ENCODE results near the gene ZNF836. TPM values are rescaled to one million over a fixed set of nuclear protein-coding genes. Genes with fewer than 3 reads are reported as not detected.
"Not testable (repeated sequence)": the region's sequence is repeated elsewhere in the genome, so short reads cannot be mapped to it uniquely, and the experiment has no call there.

The ZNF836 gene
- total RNA-seq, 4 donors from 2014 or later = 7.0 to 11.9 (median 9.2) TPM

- Histone ChIP-seq H3K27ac (no peak overlapping the region), H3K4me1 (no peaks in the 10 kb centered on the region), H3K9me3 (no peaks in the 10 kb centered on the region), H3K36me3 (peaks cover 0 to 98% (median 5%) of the 10 kb centered on the region in 3 donors), H3K27me3 (no peaks in the 10 kb centered on the region), H3K4me3 (no peak overlapping the region)
- TF ChIP-seq POLR2A (IDR thresholded peaks at IDR 0.05) = no peak
- TF ChIP-seq, protein P1, sequence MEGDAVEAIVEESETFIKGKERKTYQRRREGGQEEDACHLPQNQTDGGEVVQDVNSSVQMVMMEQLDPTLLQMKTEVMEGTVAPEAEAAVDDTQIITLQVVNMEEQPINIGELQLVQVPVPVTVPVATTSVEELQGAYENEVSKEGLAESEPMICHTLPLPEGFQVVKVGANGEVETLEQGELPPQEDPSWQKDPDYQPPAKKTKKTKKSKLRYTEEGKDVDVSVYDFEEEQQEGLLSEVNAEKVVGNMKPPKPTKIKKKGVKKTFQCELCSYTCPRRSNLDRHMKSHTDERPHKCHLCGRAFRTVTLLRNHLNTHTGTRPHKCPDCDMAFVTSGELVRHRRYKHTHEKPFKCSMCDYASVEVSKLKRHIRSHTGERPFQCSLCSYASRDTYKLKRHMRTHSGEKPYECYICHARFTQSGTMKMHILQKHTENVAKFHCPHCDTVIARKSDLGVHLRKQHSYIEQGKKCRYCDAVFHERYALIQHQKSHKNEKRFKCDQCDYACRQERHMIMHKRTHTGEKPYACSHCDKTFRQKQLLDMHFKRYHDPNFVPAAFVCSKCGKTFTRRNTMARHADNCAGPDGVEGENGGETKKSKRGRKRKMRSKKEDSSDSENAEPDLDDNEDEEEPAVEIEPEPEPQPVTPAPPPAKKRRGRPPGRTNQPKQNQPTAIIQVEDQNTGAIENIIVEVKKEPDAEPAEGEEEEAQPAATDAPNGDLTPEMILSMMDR (IDR thresholded peaks at IDR 0.05) = no peak
- DNase-seq = no peak
Observed at GRCh38 chr19:52214241-52214640, 42.8 kb upstream of the ZNF836 start.

DNA sequence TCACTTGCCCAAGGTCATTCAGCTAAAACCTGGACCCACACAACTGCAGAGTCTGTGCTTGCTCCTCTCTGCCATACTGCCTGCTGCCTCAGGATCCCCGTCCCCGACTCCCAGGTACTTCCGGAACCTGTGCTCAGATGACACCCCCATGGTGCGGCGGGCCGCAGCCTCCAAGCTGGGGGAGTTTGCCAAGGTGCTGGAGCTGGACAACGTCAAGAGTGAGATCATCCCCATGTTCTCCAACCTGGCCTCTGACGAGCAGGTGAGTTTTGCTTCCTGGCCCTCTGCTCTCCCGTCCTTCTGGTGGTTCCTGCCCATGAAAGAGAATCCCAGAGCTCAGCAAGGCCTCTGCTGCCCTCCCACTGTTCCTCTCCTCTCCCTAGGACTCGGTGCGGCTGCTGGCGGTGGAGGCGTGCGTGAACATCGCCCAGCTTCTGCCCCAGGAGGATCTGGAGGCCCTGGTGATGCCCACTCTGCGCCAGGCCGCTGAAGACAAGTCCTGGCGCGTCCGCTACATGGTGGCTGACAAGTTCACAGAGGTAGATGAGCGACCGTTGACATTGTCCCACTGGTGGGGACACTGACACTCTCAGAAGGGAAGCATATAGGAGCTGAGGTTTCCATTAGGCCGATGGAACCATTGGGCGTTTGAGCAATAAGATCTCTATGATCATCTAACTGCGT, 41.3 kb upstream of the ZNF836 start:
- no peak for DNase-seq
- TF ChIP-seq, protein P1 (IDR thresholded peaks at IDR 0.05) = no peak
- no peak for TF ChIP-seq POLR2A (IDR thresholded peaks at IDR 0.05)
- Histone ChIP-seq H3K4me1 (no peaks in the 10 kb centered on the region), H3K27ac (no peak overlapping the region), H3K4me3 (no peak overlapping the region), H3K36me3 (peaks cover 0 to 97% (median 5%) of the 10 kb centered on the region in 3 donors), H3K27me3 (no peaks in the 10 kb centered on the region), H3K9me3 (no peaks in the 10 kb centered on the region)

GRCh38 chr19:52211926-52212571, 40.6 kb upstream of the ZNF836 start:
- H3K4me1 ChIP-seq = no peaks in the 10 kb centered on the region
- H3K4me3 ChIP-seq = no peak overlapping the region
- no peak overlapping the region for H3K27ac ChIP-seq
- TF ChIP-seq, protein P1 (IDR thresholded peaks at IDR 0.05) = no peak
- no peak for TF ChIP-seq POLR2A (IDR thresholded peaks at IDR 0.05)
- H3K36me3 ChIP-seq = peaks cover 0 to 97% (median 5%) of the 10 kb centered on the region in 3 donors
- no peak for DNase-seq
- H3K27me3 ChIP-seq = no peaks in the 10 kb centered on the region
- H3K9me3 ChIP-seq = no peaks in the 10 kb centered on the region

- Histone ChIP-seq H3K36me3 (peaks cover 0 to 97% (median 0%) of the 10 kb centered on the region in 3 donors), H3K4me3 (no peak overlapping the region), H3K27me3 (no peaks in the 10 kb centered on the region), H3K27ac (no peak overlapping the region), H3K4me1 (no peaks in the 10 kb centered on the region), H3K9me3 (no peaks in the 10 kb centered on the region)
- TF ChIP-seq, protein P1 (IDR thresholded peaks at IDR 0.05) = no peak
- TF ChIP-seq POLR2A (IDR thresholded peaks at IDR 0.05) = no peak
- no peak for DNase-seq
Observed at GRCh38 chr19:52211203-52211602, 39.8 kb upstream of the ZNF836 start.

GRCh38 chr19:52206481-52206880, 35.1 kb upstream of the ZNF836 start:
- Histone ChIP-seq H3K9me3 (no peaks in the 10 kb centered on the region), H3K36me3 (peaks cover 0 to 97% (median 3%) of the 10 kb centered on the region in 3 donors), H3K4me1 (no peaks in the 10 kb centered on the region), H3K27ac (no peak overlapping the region), H3K27me3 (no peaks in the 10 kb centered on the region), H3K4me3 (no peak overlapping the region)
- TF ChIP-seq, protein P1 (IDR thresholded peaks at IDR 0.05) = no peak
- DNase-seq = no peak

GRCh38 chr19:52200755-52201391, 29.5 kb upstream of the ZNF836 start:
- Histone ChIP-seq H3K36me3 (peaks cover 0 to 81% (median 3%) of the 10 kb centered on the region in 3 donors), H3K27ac (peak overlapping the region in 1 of 4 donors; percentile 33)
- H3K4me1 ChIP-seq, DNase-seq, H3K4me3 ChIP-seq, H3K9me3 ChIP-seq, H3K27me3 ChIP-seq: not testable (repeated sequence)

Data from Peyer's patch (tissue), 4 donors.